GM18951 (cell line): ENCODE results near the gene F7.

Experiments
- POLR2A ChIP-seq: IDR thresholded peaks from 4 replicates; pipeline ENCODE4 v1.6.1; 2011; ENCODE audit warnings: mild to moderate bottlenecking; ENCODE audit not compliant: insufficient read length, insufficient read depth; ENCODE audit errors: extremely low read depth
- in situ Hi-C: fragments of 300-500 bp; cut with MboI; formaldehyde crosslinking; loops from one replicate; pipeline ENCODE4 v1.12.0; 2022; ENCODE audit warnings: low sequenced_read_pairs, mixed read lengths, inconsistent platforms; ENCODE audit not compliant: unreplicated experiment

The F7 gene

DNA sequence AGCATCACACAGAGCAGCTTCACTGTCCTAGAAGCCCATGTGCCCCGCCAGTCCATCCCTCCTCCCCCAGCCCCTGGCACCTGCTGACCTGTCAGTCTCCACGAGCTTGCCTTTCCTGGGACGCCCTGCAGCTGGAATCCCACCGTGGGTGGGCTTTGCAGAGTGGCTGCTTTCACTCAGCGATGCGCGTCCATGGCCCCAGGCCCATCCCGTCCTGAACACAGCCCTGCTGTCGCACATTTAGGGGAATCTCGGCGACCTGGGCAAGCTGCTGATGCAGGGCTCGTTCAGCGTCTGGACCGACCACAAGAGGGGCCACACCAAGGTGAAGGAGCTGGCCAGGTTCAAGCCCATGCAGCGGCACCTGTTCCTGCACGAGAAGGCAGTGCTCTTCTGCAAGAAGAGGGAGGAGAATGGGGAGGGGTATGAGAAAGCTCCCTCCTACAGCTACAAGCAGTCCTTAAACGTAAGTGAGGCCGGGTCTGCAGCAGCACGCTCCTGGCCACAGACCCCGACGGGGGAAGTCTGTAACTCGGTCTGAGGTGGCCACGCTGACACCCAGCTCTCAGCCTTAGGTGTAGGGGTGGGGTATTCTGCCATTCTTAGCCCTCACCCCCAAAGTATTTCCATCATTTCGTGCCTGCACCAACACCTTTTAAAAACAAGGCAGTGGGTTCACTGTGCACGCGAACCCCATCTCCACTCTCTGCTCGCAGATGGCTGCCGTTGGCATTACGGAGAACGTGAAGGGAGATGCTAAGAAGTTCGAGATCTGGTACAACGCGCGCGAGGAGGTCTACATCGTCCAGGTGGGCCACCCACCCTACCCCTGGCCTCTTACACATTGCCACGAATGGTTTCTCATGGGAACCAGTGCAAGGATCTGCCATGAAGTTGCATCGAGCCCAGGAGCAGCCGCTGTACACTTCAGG lies 18.3 kb upstream of the F7 start:
- TF ChIP-seq POLR2A, result no peak
- in situ Hi-C loops, result no loop called here

DNA sequence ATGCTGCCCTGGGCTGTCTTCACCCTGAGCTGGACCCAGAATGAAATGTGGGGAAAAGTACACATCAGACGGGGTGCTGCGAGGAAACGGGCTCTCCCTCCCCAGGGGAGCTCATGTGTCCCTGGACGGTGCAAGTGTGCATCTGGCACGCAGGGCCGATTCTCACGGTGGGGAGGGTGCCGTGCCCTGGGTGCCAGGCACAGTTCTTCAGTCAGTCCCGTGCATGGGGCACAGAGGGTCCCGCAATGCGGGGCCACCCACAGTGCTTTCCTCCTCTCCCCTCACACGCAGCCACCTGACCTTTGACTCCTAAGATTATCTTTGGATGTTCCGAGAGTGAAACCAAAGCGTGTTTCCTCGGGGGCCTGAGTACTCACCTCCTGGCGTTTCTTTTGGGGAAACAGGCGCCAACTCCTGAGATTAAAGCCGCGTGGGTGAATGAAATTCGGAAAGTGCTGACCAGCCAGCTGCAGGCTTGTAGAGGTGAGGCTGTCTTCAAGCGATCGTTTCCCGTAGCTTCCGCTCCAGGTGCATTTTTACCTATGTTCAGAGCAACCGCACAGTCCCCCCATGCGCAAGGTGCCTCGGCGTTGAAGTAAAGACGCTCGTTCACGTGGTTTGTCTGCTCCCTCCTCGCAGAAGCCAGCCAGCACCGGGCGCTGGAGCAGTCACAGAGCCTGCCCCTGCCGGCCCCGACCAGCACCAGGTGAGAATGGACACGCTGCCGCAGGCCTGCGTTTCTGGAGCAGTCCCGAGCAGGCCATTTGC lies 17.5 kb upstream of the F7 start:
- no peak for TF ChIP-seq POLR2A
- in situ Hi-C loops, result no loop called here

DNA sequence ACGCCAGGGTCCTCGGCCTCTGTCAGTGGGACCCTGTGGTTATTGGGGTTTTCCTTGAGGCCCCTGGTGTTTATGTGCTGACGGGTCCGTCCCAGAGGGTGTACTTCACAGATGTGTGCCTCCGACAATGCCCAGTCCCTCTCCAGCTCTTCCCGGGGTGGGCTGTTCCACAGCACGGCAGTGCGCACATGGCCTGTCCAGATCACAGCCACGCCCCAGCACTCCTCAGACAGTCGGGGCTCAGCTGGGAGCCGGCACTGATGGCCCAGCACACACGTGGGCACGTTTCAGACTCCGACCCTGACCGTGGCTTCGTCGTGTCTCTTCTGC lies 16.9 kb upstream of the F7 start:
- TF ChIP-seq POLR2A, result no peak
- in situ Hi-C loops, result no loop called here

DNA sequence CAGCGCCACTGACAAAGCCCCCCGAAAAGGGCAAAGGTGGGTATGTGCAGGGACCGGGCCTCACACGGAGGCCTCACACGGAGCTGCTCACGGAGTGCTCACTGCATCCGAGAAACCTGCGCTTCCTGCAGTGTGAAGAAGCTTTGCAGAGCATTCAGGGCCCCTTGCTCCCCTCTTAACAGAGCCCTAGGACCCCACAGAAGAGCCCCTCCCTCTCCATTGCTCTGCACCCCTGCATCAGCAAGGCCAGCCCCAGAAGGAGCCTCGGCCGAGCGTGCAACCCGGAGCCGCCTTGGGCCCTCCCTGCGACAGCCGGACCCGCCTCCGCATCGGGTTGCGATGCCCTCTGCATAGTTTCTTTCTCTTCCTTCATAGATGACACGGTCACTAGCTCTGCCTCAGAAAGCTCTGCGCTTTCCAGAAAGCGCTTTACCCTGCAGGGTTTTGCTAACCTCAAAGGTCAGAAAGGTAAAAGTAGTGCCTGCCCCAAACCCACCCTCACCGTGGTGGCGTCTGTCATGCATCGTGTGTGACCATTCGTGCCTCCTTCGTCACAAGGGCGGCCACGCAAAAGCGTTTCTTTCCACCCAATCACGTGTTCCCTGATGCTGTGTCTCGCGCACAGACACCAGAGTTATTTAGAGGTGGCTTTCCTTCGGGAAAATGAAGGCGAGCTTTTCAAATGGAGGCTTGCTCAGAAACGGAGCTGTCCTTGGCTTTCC lies 15.7 kb upstream of the F7 start:
- in situ Hi-C loops, result no loop called here
- TF ChIP-seq POLR2A, result no peak

DNA sequence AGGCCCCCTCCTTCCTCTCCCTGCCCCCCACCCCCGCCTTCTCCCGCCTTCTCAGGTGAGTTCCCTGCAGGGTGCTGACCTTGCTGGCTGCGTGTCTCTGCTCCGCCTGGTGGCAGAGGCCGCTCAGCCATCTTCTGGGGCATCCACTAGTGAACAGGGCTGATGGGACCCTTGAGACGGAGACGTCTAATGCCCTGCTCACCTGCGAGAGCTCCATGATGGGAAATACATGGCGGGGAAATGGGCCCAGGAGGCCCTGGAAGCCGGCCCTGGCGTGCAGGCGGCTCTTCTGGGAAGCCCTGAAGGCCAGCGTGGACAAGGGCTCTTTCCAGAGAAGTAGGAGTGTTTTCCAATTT lies 15.2 kb upstream of the F7 start:
- in situ Hi-C loops, result no loop called here
- TF ChIP-seq POLR2A, result no peak

DNA sequence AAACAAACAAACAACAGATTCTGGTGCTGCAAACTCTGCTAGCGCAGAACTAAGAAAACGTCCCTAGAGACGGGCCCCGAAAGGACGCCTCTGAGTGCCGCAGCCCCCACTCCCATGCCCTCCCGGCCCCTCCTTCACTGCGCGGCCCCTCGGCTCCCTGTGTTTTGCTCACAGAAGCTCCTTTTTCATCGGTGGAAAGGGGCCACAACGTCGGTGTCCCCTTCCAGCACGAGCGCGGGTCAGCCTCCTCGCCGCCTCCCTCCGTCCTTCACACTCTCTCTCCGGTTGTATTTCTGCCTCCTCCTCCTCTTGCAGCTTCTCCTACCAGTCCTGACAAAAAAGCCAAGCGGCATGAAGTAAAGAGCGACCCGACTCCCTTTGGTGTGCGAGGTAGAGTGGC lies 14.8 kb upstream of the F7 start:
- in situ Hi-C loops, result no loop called here
- TF ChIP-seq POLR2A, result no peak

DNA sequence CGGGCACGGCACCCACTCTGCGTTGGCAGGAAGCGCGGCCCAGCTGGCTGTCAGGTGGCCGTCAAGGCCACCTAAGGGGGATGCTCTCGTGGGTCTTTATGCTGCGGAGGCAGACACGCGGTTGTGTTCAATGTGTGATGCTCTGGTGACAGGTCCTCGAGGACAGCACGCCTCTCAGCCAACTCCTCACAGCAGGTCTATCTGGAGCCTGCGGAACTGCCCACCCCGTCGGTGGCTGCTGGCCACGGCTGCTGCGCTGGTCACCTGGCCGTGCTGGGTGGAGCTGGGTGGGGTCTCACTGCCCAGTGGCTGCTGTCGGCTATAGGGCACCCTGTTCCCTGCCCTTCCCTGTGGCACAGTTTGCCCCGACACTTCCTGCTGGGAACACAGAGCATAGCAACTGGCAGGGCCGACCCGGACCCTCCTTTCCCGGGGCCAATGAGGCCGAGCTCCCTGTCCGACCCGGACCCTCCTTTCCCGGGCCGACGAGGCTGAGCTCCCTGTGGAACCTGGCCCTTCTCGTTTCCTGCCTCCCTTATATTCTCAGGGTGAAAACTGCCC lies 14.3 kb upstream of the F7 start:
- no peak for TF ChIP-seq POLR2A
- in situ Hi-C loops, result no loop called here

DNA sequence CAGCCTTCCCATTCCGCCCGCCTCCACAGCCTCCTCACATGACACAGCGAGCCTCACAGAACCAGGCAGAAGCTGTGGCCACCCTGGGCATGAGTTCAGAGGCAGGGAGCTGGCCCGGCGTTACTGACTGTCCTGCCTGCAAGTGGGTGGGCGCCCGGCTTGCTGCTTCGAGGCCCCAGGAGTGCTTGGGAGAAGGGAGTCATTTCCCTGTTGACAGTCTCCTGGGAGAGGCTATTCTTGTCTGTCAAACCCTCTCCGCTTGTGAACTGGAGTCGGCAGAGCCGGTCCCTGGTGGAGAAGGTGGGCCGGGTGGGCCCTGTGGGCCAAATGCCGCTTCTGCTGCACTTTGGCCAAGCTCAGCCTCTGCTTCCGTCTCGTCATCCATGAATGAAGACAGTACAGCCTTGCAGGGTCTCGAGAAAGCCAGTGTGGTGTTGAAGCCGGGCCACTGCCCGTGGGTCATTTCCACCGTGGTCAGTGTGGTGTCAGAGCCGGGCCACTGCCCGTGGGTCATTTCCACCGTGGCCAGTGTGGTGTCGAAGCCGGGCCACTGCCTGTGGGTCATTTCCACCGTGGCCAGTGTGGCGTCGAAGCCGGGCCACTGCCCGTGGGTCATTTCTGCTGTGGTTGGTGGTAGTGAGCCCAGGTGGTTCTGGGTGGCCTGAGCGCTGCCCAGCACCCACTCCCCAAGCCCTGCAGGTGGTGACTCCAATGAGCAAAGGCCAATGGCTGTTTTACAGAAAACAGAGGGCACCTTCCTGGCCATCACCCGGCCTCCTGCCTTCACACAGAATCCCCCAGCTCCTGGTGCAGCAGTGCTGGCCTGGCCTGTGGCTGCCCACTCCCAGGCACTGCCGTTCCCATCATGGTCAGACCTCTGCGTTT lies 13.5 kb upstream of the F7 start:
- in situ Hi-C loops, result no loop called here
- TF ChIP-seq POLR2A, result no peak

DNA sequence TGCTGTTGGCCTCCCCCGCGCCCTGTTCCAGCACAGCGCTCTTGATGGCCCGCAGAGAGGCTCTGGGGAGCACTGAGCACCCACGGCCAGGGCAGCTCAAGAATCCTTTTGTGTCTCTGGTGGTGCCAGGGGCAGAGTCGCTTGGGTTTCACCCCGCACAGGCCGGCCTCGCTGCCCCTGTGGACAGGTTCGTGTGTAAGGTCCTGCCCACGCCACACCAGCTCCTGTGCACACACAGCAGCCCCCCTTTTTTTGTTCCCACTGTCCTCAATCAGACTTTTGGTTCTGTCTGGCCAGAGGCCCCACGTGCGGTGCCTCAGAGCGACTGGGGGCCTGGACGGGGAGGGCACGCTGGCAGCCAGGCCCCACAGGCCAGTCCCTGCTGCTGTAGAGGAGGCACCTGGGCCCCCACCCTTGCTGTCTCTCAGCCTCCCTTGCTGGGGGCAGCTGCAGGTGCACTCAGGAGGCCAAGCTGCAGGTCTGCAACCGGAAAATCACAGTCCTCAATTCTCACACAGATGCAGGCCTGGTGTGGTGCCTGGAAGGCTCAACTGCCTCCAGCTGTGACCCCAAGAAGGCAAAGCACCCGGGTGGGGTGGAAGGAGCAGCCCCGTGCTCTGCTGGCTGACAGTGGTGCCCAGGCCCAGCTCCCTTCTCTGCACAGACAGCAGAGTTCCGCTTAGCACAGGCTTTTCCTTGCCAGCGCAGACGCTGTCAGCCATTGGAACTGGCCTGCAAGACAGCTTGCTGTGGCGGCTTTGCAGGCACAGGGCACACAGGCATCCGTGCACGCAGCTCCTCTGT lies 12.6 kb upstream of the F7 start:
- in situ Hi-C loops, result no loop called here
- TF ChIP-seq POLR2A, result no peak

DNA sequence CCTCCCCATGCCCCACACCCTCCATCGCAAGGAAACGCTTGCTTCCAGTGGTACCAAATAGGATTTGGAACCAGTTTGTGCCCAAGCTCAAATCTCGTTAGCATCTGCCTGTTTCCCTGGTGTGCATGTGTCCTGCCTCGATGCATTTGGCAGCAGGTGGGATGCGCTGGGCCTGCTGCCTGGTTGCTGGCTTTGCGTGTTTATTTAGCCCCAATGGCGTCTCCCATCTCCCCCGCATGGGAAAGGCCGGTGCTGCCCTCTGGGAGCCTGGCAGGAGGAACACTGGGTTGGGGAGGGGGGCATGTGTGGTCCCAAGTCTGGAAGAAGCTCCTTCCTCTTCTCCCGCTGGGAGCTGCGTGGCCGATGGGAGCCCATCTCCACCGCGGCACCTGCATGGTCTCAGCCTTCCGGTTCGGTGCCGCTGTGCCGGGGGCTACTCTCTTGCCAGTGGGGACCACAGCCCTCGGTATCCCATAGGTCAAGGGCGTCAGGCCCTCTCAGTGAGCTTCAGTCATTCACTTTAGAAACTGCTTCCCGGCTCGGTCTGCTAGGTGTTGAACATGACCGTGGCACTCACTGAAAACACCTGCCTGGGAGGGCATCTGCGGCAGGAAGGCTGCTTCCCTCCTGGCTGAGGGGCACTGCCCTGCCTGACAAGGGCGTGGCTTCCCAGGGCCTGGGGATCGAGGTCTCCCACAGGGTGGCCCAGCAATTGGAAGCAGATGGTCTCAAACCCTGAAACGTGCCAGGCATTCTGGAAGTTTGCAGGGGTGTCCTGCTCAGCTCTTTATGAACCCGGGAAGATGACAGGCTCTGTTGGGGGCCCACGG lies 11.8 kb upstream of the F7 start:
- no peak for TF ChIP-seq POLR2A
- in situ Hi-C loops, result no loop called here

DNA sequence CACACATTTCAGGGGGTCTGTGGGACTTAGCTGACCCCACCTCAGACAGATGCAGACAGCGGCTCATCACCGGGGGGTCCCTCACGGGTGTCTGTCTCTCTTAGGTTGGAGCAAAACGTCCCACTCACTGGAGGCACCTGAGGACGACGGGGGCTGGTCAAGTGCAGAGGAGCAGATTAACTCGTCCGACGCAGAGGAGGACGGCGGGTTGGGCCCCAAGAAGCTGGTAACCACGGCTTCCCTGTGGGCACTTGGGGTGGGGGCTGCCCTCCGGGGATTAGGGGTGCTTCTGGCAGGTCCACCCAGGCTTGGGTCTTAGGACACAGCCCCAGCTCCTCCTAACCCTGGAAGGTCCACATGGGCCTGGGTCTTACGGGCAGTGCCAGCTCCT lies 11.2 kb upstream of the F7 start:
- no peak for TF ChIP-seq POLR2A
- in situ Hi-C loops, result no loop called here
